GM18858 (cell line): ENCODE data around the gene SMTNL2.

ENCODE experiments used
- ATAC-seq: cut with Tn5 transposase; IDR thresholded peaks from one replicate; pipeline ENCODE4 v1.9.1; 2021; ENCODE audit not compliant: unreplicated experiment

The SMTNL2 gene

GRCh38 chr17:4584101-4584916, at the start of gene SMTNL2:
SMTNL2 (plus strand) TSS chr17:4584529; CDS start chr17:4584606, 77 bp downstream.
- no peak for ATAC-seq

GRCh38 chr17:4534928-4535666, 49.2 kb upstream of the SMTNL2 start:
- no peak for ATAC-seq

GRCh38 chr17:4535667-4536258, 48.6 kb upstream of the SMTNL2 start:
- ATAC-seq = no peak

GRCh38 chr17:4536259-4536741, 48.0 kb upstream of the SMTNL2 start:
- no peak for ATAC-seq

GRCh38 chr17:4536742-4537411, 47.5 kb upstream of the SMTNL2 start:
- no peak for ATAC-seq

GRCh38 chr17:4537451-4538235, 46.7 kb upstream of the SMTNL2 start:
- no peak for ATAC-seq

GRCh38 chr17:4538236-4539002, 45.9 kb upstream of the SMTNL2 start:
- ATAC-seq = no peak

- ATAC-seq = no peak
Measured at GRCh38 chr17:4539025-4539424, 45.3 kb upstream of the SMTNL2 start.

- ATAC-seq = no peak
Measured at GRCh38 chr17:4539576-4540223, 44.6 kb upstream of the SMTNL2 start.

GRCh38 chr17:4540224-4540651, 44.1 kb upstream of the SMTNL2 start:
- no peak for ATAC-seq

- no peak for ATAC-seq
Measured at GRCh38 chr17:4540687-4541327, 43.5 kb upstream of the SMTNL2 start.

- no peak for ATAC-seq
Measured at GRCh38 chr17:4541328-4542002, 42.9 kb upstream of the SMTNL2 start.

GRCh38 chr17:4542003-4542725, 42.2 kb upstream of the SMTNL2 start:
- no peak for ATAC-seq

GRCh38 chr17:4542726-4543191, 41.6 kb upstream of the SMTNL2 start:
- no peak for ATAC-seq

GRCh38 chr17:4543557-4544026, 40.7 kb upstream of the SMTNL2 start:
- ATAC-seq = no peak

GRCh38 chr17:4544135-4544950, 40.0 kb upstream of the SMTNL2 start:
- no peak for ATAC-seq

GRCh38 chr17:4544951-4545216, 39.4 kb upstream of the SMTNL2 start:
- no peak for ATAC-seq
